SH-SY5Y (cell line): ENCODE measurements around the gene UBQLN4.

Source experiments
- GATA2 ChIP-seq: IDR thresholded peaks from 2 replicates; pipeline ENCODE4 v1.6.1; 2011; ENCODE audit warnings: mild to moderate bottlenecking, low read depth, low read length
- GATA3 ChIP-seq: IDR thresholded peaks from 2 replicates; pipeline ENCODE4 v1.6.1; 2011; ENCODE audit warnings: low read depth, mild to moderate bottlenecking, low read length, moderate library complexity

- TF ChIP-seq GATA2 (no peak), GATA3 (no peak)
These were observed 26.2 kb upstream of the UBQLN4 start for GRCh38 chr1:156079762-156080161.
